Astrocyte of the spinal cord (primary cell): Measurements from ENCODE around the gene ECT2L.

Experiments
- DNase-seq: peaks from one replicate; pipeline ENCODE4 v3.0.0; 2011; ENCODE audit warnings: low read depth, low spot score
- H3K4me3 ChIP-seq: 2 replicates; pipeline ENCODE4 v1.5.1; 2011; ENCODE audit warnings: low read depth, mild to moderate bottlenecking, low read length, moderate library complexity
- CTCF ChIP-seq: IDR thresholded peaks from 2 replicates; pipeline ENCODE4 v1.5.1; 2012; ENCODE audit warnings: low read depth, mild to moderate bottlenecking, low read length, inconsistent platforms
- in situ Hi-C: cut with HindIII; loops from 2 replicates; pipeline ENCODE4 v1.10.0; 2017; ENCODE audit warnings: low sequenced_read_pairs

Gene ECT2L

GRCh38 chr6:138868181-138868580, 72.3 kb downstream of the ECT2L start:
- in situ Hi-C loops, result no loop called here
- DNase-seq, result no peak
- no peak overlapping the region for H3K4me3 ChIP-seq
- no peak for TF ChIP-seq CTCF

GRCh38 chr6:138869398-138869797, 73.5 kb downstream of the ECT2L start:
- no peak for DNase-seq
- H3K4me3 ChIP-seq, result no peak overlapping the region
- TF ChIP-seq CTCF, result no peak
- in situ Hi-C loops, result no loop called here

- TF ChIP-seq CTCF, result no peak
- in situ Hi-C loops, result no loop called here
- DNase-seq, result no peak
- no peak overlapping the region for H3K4me3 ChIP-seq
These were observed 77.3 kb downstream of the ECT2L start for GRCh38 chr6:138873191-138873590.

GRCh38 chr6:138882369-138883017, 86.6 kb downstream of the ECT2L start:
- no peak for DNase-seq
- no peak overlapping the region for H3K4me3 ChIP-seq
- in situ Hi-C loops, result no loop called here
- TF ChIP-seq CTCF, result no peak

- in situ Hi-C loops, result no loop called here
- DNase-seq, result no peak
- H3K4me3 ChIP-seq, result no peak overlapping the region
- TF ChIP-seq CTCF, result no peak
These were observed 89.4 kb downstream of the ECT2L start for GRCh38 chr6:138885156-138885819.

- in situ Hi-C loops, result no loop called here
- TF ChIP-seq CTCF, result no peak
These were observed 95.5 kb downstream of the ECT2L start for GRCh38 chr6:138891255-138891986.

More at GRCh38 chr6:138891255-138891986, 95.5 kb downstream of the ECT2L start:
- DNase-seq, result peak; percentile 11
- no peak overlapping the region for H3K4me3 ChIP-seq
